ENCODE data around the gene ARMC6. TPM values are rescaled to one million over a fixed set of nuclear protein-coding genes. Genes with fewer than 3 reads are reported as not detected.

Gene ARMC6
- total RNA-seq, 3 donors from 2014 or later (not counting 1 experiment from before 2014, with no cell fraction given) = 19.3 to 21.2 (median 21.0) TPM

- peak overlapping the region; percentile 78 for H3K4me3 ChIP-seq (ENCODE audit: low read length)
- no peaks in the 10 kb centered on the region for H3K36me3 Mint-ChIP-seq
- DNase-seq (peak in 1 of 2 donors; percentile 88), ATAC-seq (peak; percentile 24 to 52 (median 24))
- H3K27me3 Mint-ChIP-seq (ENCODE audit: low read depth in 2 of 2) = no peaks in the 10 kb centered on the region
- H3K4me1 ChIP-seq (ENCODE audit: control insufficient read depth, insufficient read depth, low read length) = peaks cover 56% of the 10 kb centered on the region
- H3K4me1 Mint-ChIP-seq = peaks cover 17 to 51% of the 10 kb centered on the region in 2 donors
- H3K4me3 Mint-ChIP-seq = peak overlapping the region; percentile 89
- H3K9me3 ChIP-seq (ENCODE audit: control insufficient read depth, insufficient read depth, low read length) = no peaks in the 10 kb centered on the region
- no peaks in the 10 kb centered on the region for H3K9me3 Mint-ChIP-seq
- H3K27ac Mint-ChIP-seq = peak overlapping the region; percentile 77 to 93
- H3K27me3 ChIP-seq (ENCODE audit: control insufficient read depth, insufficient read depth, low read length) = no peaks in the 10 kb centered on the region
- peak; percentile 41 for TF ChIP-seq CTCF (IDR thresholded peaks at IDR 0.05)
- no peaks in the 10 kb centered on the region for H3K36me3 ChIP-seq (ENCODE audit: control insufficient read depth, insufficient read depth, low read length)
- under 1% methylated on average over 28 of the region's 29 CpGs for WGBS (ENCODE audit: insufficient coverage)
- intact Hi-C loops (cut with micrococcal nuclease) = loop anchor here (5.0 kb wide), 1 partner anchor 128 kb away; the partner anchor contains the start of genes BORCS8 and RFXANK
- H3K27ac ChIP-seq (ENCODE audit: low read length) = peak overlapping the region; percentile 81
These were observed 30.8 kb downstream of the ARMC6 start for GRCh38 chr19:19064098-19064722.

- intact Hi-C loops (cut with micrococcal nuclease) = loop anchor here (5.0 kb wide), 1 partner anchor 127 kb away; the partner anchor contains the start of genes BORCS8 and RFXANK
- Mint-ChIP-seq H3K9me3 (no peaks in the 10 kb centered on the region), H3K27ac (peak overlapping the region; percentile 77 to 93), H3K4me3 (peak overlapping the region; percentile 89), H3K4me1 (peaks cover 24 to 54% of the 10 kb centered on the region in 2 donors), H3K36me3 (no peaks in the 10 kb centered on the region), H3K27me3 (ENCODE audit: low read depth in 2 of 2) (no peaks in the 10 kb centered on the region)
- no peak for TF ChIP-seq CTCF (IDR thresholded peaks at IDR 0.05)
- H3K36me3 ChIP-seq (ENCODE audit: control insufficient read depth, insufficient read depth, low read length) = no peaks in the 10 kb centered on the region
- ATAC-seq (no peak), DNase-seq (peak; percentile 22 to 50)
- H3K4me3 ChIP-seq (ENCODE audit: low read length) = peak overlapping the region; percentile 78
- no peaks in the 10 kb centered on the region for H3K9me3 ChIP-seq (ENCODE audit: control insufficient read depth, insufficient read depth, low read length)
- WGBS (ENCODE audit: insufficient coverage) = 2% methylated on average over 25 of the region's 25 CpGs
- H3K4me1 ChIP-seq (ENCODE audit: control insufficient read depth, insufficient read depth, low read length) = peaks cover 62% of the 10 kb centered on the region
- H3K27ac ChIP-seq (ENCODE audit: low read length) = peak overlapping the region; percentile 81
- no peaks in the 10 kb centered on the region for H3K27me3 ChIP-seq (ENCODE audit: control insufficient read depth, insufficient read depth, low read length)
These were observed 31.7 kb downstream of the ARMC6 start for GRCh38 chr19:19064811-19065745.

GRCh38 chr19:19067276-19068072, 34.1 kb downstream of the ARMC6 start:
- intact Hi-C loops (cut with micrococcal nuclease) = no loop called here
- Histone ChIP-seq H3K36me3 (ENCODE audit: control insufficient read depth, insufficient read depth, low read length) (no peaks in the 10 kb centered on the region), H3K4me1 (ENCODE audit: control insufficient read depth, insufficient read depth, low read length) (peaks cover 62% of the 10 kb centered on the region), H3K27me3 (ENCODE audit: control insufficient read depth, insufficient read depth, low read length) (no peaks in the 10 kb centered on the region), H3K27ac (ENCODE audit: low read length) (peak overlapping the region; percentile 39), H3K4me3 (ENCODE audit: low read length) (no peak overlapping the region), H3K9me3 (ENCODE audit: control insufficient read depth, insufficient read depth, low read length) (no peaks in the 10 kb centered on the region)
- Mint-ChIP-seq H3K27ac (peak overlapping the region; percentile 63 to 77), H3K27me3 (ENCODE audit: low read depth in 2 of 2) (no peaks in the 10 kb centered on the region), H3K36me3 (no peaks in the 10 kb centered on the region), H3K4me1 (peaks cover 24 to 54% of the 10 kb centered on the region in 2 donors), H3K4me3 (peak overlapping the region; percentile 53), H3K9me3 (no peaks in the 10 kb centered on the region)
- no peak for ATAC-seq
- no peak for TF ChIP-seq CTCF (IDR thresholded peaks at IDR 0.05)
- 79% methylated on average over 11 of the region's 11 CpGs for WGBS (ENCODE audit: insufficient coverage)
- no peak for DNase-seq
